ENCODE measurements around the gene FOXL3. TPM values are rescaled to one million over a fixed set of nuclear protein-coding genes. Genes with fewer than 3 reads are reported as not detected.
A peak's percentile ranks its signal among the peaks of the same experiment; 100 is the strongest.

Gene FOXL3
- polyA plus RNA-seq, 1 of the 3 experiments (the other 2 are of a cell fraction): not detected

DNA sequence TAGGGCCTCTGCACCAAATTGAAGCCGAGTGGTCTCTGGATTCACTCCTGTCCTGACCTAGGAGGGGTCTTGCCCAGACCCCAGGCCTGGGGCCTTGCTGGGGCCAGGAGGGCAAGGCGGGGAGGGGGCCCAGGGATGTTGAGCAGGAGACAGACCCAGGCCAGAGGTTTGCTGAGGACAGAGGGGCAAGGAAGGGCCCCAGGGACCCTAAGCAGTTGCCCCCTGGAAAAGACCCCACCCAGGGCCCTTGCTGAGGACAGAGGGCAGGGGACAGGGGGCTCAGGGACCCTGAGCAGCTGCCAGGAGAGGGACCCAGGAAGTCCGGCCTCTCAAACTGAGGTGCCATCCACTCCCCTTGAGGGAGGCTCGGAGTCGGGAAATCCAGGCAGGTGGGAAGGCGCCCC, 32.7 kb downstream of the FOXL3 start:
- Histone ChIP-seq H2AFZ (ENCODE audit: low read depth) (no peak overlapping the region), H3K4me1 (ENCODE audit: control insufficient read depth in 1 of 2, insufficient read depth in 2 of 2, low read depth in 1 of 2, low read length in 1 of 2) (peaks cover 0 to 23% of the 10 kb centered on the region in 2 experiments; a peak in 1 of 4 replicates), H3K4me2 (peak overlapping the region; percentile 61), H4K20me1 (ENCODE audit: insufficient read depth) (peaks cover 3% of the 10 kb centered on the region; the same call in 1 of the 2 replicates), H3K9me2 (no peaks in the 10 kb centered on the region), H3K9me3 (no peaks in the 10 kb centered on the region), H3K27me3 (ENCODE audit: insufficient read depth) (peaks cover 35% of the 10 kb centered on the region), H3F3A (replicated peaks; ENCODE audit: insufficient read depth) (no peaks in the 10 kb centered on the region), H3K79me2 (ENCODE audit: insufficient read depth) (no peaks in the 10 kb centered on the region), H3K36me3 (replicated peaks in 1 of 2; ENCODE audit: control insufficient read depth in 1 of 2, insufficient read depth in 2 of 2, low read length in 1 of 2) (no peaks in the 10 kb centered on the region), H3K4me3 (ENCODE audit: low read depth in 2 of 2, low read length in 1 of 2) (peak overlapping the region in 1 of 2 experiments; percentile 35; a peak in 1 of 4 replicates), H3K27ac (ENCODE audit: low read depth in 2 of 2, low read length in 1 of 2) (no peak overlapping the region), H3K9ac (no peak overlapping the region)
- TF ChIP-seq GATA2 (CRISPR knock-in tag; IDR thresholded peaks at IDR 0.05): no peak
- no peak for TF ChIP-seq FOXM1 (IDR thresholded peaks at IDR 0.05; ENCODE audit: low read depth)
- TF ChIP-seq TEAD4 (IDR thresholded peaks at IDR 0.05; ENCODE audit: borderline replicate concordance, insufficient read depth): no peak
- TF ChIP-seq NRF1 (IDR thresholded peaks at IDR 0.05; ENCODE audit: low read depth, low read length): no peak
- no peak for TF ChIP-seq MXI1 (IDR thresholded peaks at IDR 0.05; ENCODE audit: low read depth, low read length)
- TF ChIP-seq RAD21 (IDR thresholded peaks at IDR 0.05; ENCODE audit: low read length): no peak
- TF ChIP-seq GABPA (IDR thresholded peaks at IDR 0.05; ENCODE audit: low read depth): no peak
- TF ChIP-seq EP300 (IDR thresholded peaks at IDR 0.05; ENCODE audit: borderline replicate concordance in 1 of 2, low read depth in 1 of 2, low read length in 1 of 2): no peak
- no peak for TF ChIP-seq IRF3 (IDR thresholded peaks at IDR 0.05; ENCODE audit: low read depth, low read length)
- no peak for TF ChIP-seq PBX3 (IDR thresholded peaks at IDR 0.05)
- no peak for TF ChIP-seq NFIC (IDR thresholded peaks at IDR 0.05; ENCODE audit: borderline replicate concordance)
- TF ChIP-seq, protein P1, sequence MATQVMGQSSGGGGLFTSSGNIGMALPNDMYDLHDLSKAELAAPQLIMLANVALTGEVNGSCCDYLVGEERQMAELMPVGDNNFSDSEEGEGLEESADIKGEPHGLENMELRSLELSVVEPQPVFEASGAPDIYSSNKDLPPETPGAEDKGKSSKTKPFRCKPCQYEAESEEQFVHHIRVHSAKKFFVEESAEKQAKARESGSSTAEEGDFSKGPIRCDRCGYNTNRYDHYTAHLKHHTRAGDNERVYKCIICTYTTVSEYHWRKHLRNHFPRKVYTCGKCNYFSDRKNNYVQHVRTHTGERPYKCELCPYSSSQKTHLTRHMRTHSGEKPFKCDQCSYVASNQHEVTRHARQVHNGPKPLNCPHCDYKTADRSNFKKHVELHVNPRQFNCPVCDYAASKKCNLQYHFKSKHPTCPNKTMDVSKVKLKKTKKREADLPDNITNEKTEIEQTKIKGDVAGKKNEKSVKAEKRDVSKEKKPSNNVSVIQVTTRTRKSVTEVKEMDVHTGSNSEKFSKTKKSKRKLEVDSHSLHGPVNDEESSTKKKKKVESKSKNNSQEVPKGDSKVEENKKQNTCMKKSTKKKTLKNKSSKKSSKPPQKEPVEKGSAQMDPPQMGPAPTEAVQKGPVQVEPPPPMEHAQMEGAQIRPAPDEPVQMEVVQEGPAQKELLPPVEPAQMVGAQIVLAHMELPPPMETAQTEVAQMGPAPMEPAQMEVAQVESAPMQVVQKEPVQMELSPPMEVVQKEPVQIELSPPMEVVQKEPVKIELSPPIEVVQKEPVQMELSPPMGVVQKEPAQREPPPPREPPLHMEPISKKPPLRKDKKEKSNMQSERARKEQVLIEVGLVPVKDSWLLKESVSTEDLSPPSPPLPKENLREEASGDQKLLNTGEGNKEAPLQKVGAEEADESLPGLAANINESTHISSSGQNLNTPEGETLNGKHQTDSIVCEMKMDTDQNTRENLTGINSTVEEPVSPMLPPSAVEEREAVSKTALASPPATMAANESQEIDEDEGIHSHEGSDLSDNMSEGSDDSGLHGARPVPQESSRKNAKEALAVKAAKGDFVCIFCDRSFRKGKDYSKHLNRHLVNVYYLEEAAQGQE (IDR thresholded peaks at IDR 0.05; ENCODE audit: low read depth, low read length): no peak
- TF ChIP-seq POLR2AphosphoS5 (IDR thresholded peaks at IDR 0.05; ENCODE audit: low read depth, low read length): no peak
- TF ChIP-seq TAF1 (IDR thresholded peaks at IDR 0.05; ENCODE audit: borderline replicate concordance, low read depth, low read length): no peak
- TF ChIP-seq RCOR1 (IDR thresholded peaks at IDR 0.05; ENCODE audit: low read length): no peak
- TF ChIP-seq RXRA (IDR thresholded peaks at IDR 0.05; ENCODE audit: borderline replicate concordance, low read depth): no peak
- TF ChIP-seq RFX5 (IDR thresholded peaks at IDR 0.05; ENCODE audit: low read length): no peak
- no peak for TF ChIP-seq FOSL2 (IDR thresholded peaks at IDR 0.05; ENCODE audit: borderline replicate concordance, low read depth)
- TF ChIP-seq, protein P2, sequence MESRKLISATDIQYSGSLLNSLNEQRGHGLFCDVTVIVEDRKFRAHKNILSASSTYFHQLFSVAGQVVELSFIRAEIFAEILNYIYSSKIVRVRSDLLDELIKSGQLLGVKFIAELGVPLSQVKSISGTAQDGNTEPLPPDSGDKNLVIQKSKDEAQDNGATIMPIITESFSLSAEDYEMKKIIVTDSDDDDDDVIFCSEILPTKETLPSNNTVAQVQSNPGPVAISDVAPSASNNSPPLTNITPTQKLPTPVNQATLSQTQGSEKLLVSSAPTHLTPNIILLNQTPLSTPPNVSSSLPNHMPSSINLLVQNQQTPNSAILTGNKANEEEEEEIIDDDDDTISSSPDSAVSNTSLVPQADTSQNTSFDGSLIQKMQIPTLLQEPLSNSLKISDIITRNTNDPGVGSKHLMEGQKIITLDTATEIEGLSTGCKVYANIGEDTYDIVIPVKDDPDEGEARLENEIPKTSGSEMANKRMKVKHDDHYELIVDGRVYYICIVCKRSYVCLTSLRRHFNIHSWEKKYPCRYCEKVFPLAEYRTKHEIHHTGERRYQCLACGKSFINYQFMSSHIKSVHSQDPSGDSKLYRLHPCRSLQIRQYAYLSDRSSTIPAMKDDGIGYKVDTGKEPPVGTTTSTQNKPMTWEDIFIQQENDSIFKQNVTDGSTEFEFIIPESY (IDR thresholded peaks at IDR 0.05; ENCODE audit: borderline replicate concordance, low read depth): no peak
- CTCF ChIA-PET: interaction anchor here (0.6 to 3.8 kb wide), 26 partner anchors 9 to 861 kb away, joined by 3 to 67 read pairs (median 4); no protein-coding TSS in a partner anchor
- 80% methylated on average over 5 of the region's 6 CpGs for WGBS (ENCODE audit: low lambda C conversion rate)
- DNase-seq: no peak
- POLR2A ChIA-PET: interaction anchor here (1.0 to 1.4 kb wide), 2 partner anchors 405 to 451 kb away, joined by 3 read pairs; partner anchors contain the start of gene PRKAR1B
